NCI-H345 (cell line): ENCODE results near the gene GNG7.
A peak's percentile ranks its signal among the peaks of the same experiment; 100 is the strongest.
"Not testable (repeated sequence)": the region's sequence is repeated elsewhere in the genome, so short reads cannot be mapped to it uniquely, and the experiment has no call there.

Experiments used
- DNase-seq: peaks from one replicate; lab custom pipeline; 2025; lab: John Stamatoyannopoulos, UW

The GNG7 gene

GRCh38 chr19:2600914-2601870 lies 101.3 kb downstream of the GNG7 start:
- no peak for DNase-seq

GRCh38 chr19:2594319-2594718 lies 108.2 kb downstream of the GNG7 start:
- no peak for DNase-seq

- DNase-seq = no peak
Measured at GRCh38 chr19:2592824-2593223, 109.7 kb downstream of the GNG7 start.

GRCh38 chr19:2591537-2592291 lies 110.8 kb downstream of the GNG7 start:
- no peak for DNase-seq

GRCh38 chr19:2590630-2591399 lies 111.7 kb downstream of the GNG7 start:
- no peak for DNase-seq

- DNase-seq = no peak
Measured at GRCh38 chr19:2589441-2589840, 113.1 kb downstream of the GNG7 start.

GRCh38 chr19:2588081-2588777 lies 114.3 kb downstream of the GNG7 start:
- no peak for DNase-seq

- DNase-seq = no peak
Measured at GRCh38 chr19:2587001-2587719, 115.3 kb downstream of the GNG7 start.

- no peak for DNase-seq
Measured at GRCh38 chr19:2586196-2586595, 116.3 kb downstream of the GNG7 start.

- no peak for DNase-seq
Measured at GRCh38 chr19:2584002-2584401, 118.5 kb downstream of the GNG7 start.

- no peak for DNase-seq
Measured at GRCh38 chr19:2582984-2583956, 119.2 kb downstream of the GNG7 start.

GRCh38 chr19:2580396-2580795 lies 122.1 kb downstream of the GNG7 start:
- not testable (repeated sequence) for DNase-seq

- no peak for DNase-seq
Measured at GRCh38 chr19:2579678-2580280, 122.7 kb downstream of the GNG7 start.

GRCh38 chr19:2578901-2579677 lies 123.4 kb downstream of the GNG7 start:
- DNase-seq = peak; percentile 42

- no peak for DNase-seq
Measured at GRCh38 chr19:2578391-2578890, 124.1 kb downstream of the GNG7 start.

GRCh38 chr19:2577722-2578335 lies 124.7 kb downstream of the GNG7 start:
- no peak for DNase-seq

- peak; percentile 30 for DNase-seq
Measured at GRCh38 chr19:2575734-2576481, 126.6 kb downstream of the GNG7 start.
